ENCODE data around the gene SHISAL2B.

DNA sequence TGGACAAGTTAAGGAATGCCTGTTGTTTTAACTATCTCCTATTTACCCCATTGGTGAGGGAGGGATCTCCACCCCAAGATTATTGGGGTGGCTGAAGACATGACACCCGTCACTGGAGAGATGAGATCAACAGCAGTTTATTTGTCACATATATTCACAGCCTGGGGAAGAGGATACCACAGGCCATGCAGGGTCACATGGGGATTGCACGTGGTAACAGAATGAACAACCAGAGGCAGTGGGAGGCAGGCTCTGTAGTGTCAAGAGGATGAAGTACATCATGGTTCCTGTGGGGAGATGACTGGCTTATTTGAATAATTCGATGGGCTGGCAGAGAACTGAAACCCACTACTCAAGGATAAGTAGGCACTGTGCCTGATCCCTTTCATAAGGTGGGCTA lies 18.6 kb upstream of the SHISAL2B start:
- TF ChIP-seq, protein P1, sequence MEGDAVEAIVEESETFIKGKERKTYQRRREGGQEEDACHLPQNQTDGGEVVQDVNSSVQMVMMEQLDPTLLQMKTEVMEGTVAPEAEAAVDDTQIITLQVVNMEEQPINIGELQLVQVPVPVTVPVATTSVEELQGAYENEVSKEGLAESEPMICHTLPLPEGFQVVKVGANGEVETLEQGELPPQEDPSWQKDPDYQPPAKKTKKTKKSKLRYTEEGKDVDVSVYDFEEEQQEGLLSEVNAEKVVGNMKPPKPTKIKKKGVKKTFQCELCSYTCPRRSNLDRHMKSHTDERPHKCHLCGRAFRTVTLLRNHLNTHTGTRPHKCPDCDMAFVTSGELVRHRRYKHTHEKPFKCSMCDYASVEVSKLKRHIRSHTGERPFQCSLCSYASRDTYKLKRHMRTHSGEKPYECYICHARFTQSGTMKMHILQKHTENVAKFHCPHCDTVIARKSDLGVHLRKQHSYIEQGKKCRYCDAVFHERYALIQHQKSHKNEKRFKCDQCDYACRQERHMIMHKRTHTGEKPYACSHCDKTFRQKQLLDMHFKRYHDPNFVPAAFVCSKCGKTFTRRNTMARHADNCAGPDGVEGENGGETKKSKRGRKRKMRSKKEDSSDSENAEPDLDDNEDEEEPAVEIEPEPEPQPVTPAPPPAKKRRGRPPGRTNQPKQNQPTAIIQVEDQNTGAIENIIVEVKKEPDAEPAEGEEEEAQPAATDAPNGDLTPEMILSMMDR (IDR thresholded peaks at IDR 0.05; ENCODE audit: poor library complexity) = no peak
- TF ChIP-seq EZH2 (IDR thresholded peaks at IDR 0.05; ENCODE audit: borderline replicate concordance) (no peak), EZH2phosphoT487 (IDR thresholded peaks at IDR 0.05; ENCODE audit: low read depth, severe bottlenecking, unreplicated experiment) (no peak)

All from hepatocyte (in vitro differentiated cells).